Sigmoid colon (tissue), 4 donors: ENCODE measurements around the gene KLHDC7B.

ENCODE experiments used
- EP300 ChIP-seq, 4 donors: sonication (generic); formaldehyde crosslinking; IDR thresholded peaks; one replicate each; pipeline ENCODE4 v1.6.1; 2017; ENCODE audit warnings: antibody characterized with exemption in 4 of 4
- POLR2A ChIP-seq, 2 donors: fragments of 450-650 bp; IDR thresholded peaks; one replicate each; pipeline ENCODE4 v1.6.1; 2016; ENCODE audit warnings: antibody characterized with exemption in 2 of 2, mild to moderate bottlenecking in 2 of 2, moderate library complexity in 2 of 2
- TF ChIP-seq, protein P1 (sequence below), 4 experiments: fragments of 450-650 bp in 3 of 4; fragments of 200-600 bp in 1 of 4; IDR thresholded peaks; one replicate each; pipeline ENCODE4 v1.5.1; 2016 to 2019; ENCODE audit warnings: antibody characterized with exemption in 4 of 4, mild to moderate bottlenecking in 3 of 4, moderate library complexity in 2 of 4

DNA sequence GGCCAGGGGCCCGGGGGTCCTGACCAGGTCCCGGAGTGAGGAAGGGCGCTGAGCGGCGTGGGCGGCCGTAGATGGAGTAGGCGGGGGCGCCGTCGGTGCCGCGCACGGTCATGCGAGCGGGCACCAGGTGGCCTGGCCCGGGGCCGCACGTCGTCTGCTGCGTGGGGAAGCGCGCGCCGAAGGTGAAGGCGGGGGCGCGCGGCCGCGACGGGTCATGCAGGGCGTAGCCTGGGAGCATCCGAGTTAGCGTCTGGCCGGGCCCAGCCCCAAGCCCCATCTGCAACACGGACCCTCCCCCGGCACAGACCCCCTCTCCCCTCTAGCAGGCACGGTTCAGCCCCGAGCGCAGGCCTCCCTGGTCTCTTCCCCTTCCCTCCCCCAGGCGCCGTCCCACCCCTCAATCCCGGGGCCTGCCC, 14.1 kb upstream of the KLHDC7B start:
- TF ChIP-seq, protein P1, sequence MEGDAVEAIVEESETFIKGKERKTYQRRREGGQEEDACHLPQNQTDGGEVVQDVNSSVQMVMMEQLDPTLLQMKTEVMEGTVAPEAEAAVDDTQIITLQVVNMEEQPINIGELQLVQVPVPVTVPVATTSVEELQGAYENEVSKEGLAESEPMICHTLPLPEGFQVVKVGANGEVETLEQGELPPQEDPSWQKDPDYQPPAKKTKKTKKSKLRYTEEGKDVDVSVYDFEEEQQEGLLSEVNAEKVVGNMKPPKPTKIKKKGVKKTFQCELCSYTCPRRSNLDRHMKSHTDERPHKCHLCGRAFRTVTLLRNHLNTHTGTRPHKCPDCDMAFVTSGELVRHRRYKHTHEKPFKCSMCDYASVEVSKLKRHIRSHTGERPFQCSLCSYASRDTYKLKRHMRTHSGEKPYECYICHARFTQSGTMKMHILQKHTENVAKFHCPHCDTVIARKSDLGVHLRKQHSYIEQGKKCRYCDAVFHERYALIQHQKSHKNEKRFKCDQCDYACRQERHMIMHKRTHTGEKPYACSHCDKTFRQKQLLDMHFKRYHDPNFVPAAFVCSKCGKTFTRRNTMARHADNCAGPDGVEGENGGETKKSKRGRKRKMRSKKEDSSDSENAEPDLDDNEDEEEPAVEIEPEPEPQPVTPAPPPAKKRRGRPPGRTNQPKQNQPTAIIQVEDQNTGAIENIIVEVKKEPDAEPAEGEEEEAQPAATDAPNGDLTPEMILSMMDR (IDR thresholded peaks at IDR 0.05): no peak
- TF ChIP-seq POLR2A (IDR thresholded peaks at IDR 0.05) (no peak), EP300 (IDR thresholded peaks at IDR 0.05) (no peak)
